Measurements from ENCODE around the gene FBXL7. TPM values are rescaled to one million over a fixed set of nuclear protein-coding genes. Genes with fewer than 3 reads are reported as not detected.

FBXL7 gene
- total and polyA plus RNA-seq, 9 of the 15 experiments (the other 6 are each of a cell fraction or from before 2014, with no cell fraction given) = 0.04 to 0.08 TPM; not detected in 7

- Histone ChIP-seq H3K4me2 (ENCODE audit: insufficient read depth, low read length) (no peak overlapping the region), H3K9me3 (replicated peaks; ENCODE audit: control insufficient read depth, insufficient read depth, low read depth, low read length) (no peaks in the 10 kb centered on the region), H3K79me2 (ENCODE audit: control insufficient read depth, insufficient read depth, low read length) (no peaks in the 10 kb centered on the region), H3K4me1 (replicated peaks in 1 of 2; ENCODE audit: control insufficient read depth in 2 of 2, insufficient read depth in 2 of 2, low read length in 2 of 2) (no peaks in the 10 kb centered on the region), H3K9ac (ENCODE audit: insufficient read depth in 1 of 2, low read depth in 2 of 2, low read length in 2 of 2) (no peak overlapping the region), H3K36me3 (ENCODE audit: control insufficient read depth, insufficient read depth, low read length) (no peaks in the 10 kb centered on the region), H3K9me1 (ENCODE audit: control insufficient read depth, insufficient read depth, low read length) (no peaks in the 10 kb centered on the region), H3K27ac (ENCODE audit: extremely low read depth, low read depth, low read length) (no peak overlapping the region), H3K4me3 (no peak overlapping the region), H2AFZ (ENCODE audit: low read depth, low read length) (no peak overlapping the region), H3K27me3 (ENCODE audit: control insufficient read depth in 2 of 2, insufficient read depth in 2 of 2, low read length in 2 of 2) (no peaks in the 10 kb centered on the region), H4K20me1 (replicated peaks; ENCODE audit: control insufficient read depth, insufficient read depth, low read length) (no peaks in the 10 kb centered on the region)
- WGBS (ENCODE audit: insufficient coverage, low coverage, missing lambda C conversion rate) = under 1% methylated on average over 10 of the region's 10 CpGs
- intact Hi-C loops (cut with micrococcal nuclease) (no loop called here), in situ Hi-C loops (cut with MboI) (no loop called here)
- CTCF ChIA-PET (ENCODE audit: low intra/inter-chr PET ratio) = no interaction called here
- no TSS peak for BruUV-seq (replicated peaks)
- DNase-seq (ENCODE audit: extremely low read depth in 1 of 4, low spot score in 3 of 4) (no peak), ATAC-seq (no peak), FAIRE-seq (no peak)
- TF ChIP-seq TAF15 (IDR thresholded peaks at IDR 0.05; ENCODE audit: low read depth, low read length) (no peak), RCOR1 (IDR thresholded peaks at IDR 0.05; ENCODE audit: borderline replicate concordance in 1 of 2, low read depth in 2 of 2, low read length in 2 of 2) (no peak), CUX1 (CRISPR knock-in tag; IDR thresholded peaks at IDR 0.05) (no peak), ZNF316 (IDR thresholded peaks at IDR 0.05) (no peak), THRAP3 (IDR thresholded peaks at IDR 0.05; ENCODE audit: borderline replicate concordance) (no peak), PHF20 (IDR thresholded peaks at IDR 0.05; ENCODE audit: partially characterized antibody) (no peak), MAFF (IDR thresholded peaks at IDR 0.05; ENCODE audit: low read length) (no peak)
- POLR2A ChIA-PET = no interaction called here
Observed at GRCh38 chr5:15752663-15753285, 252.8 kb downstream of the FBXL7 start.

Data from K562 (cell line).